GM23338 (cell line): ENCODE data around the gene KRT15. TPM values are rescaled to one million over a fixed set of nuclear protein-coding genes. Genes with fewer than 3 reads are reported as not detected.

Experiments used
- ATAC-seq: fragments of 200-7000 bp; cut with Tn5 transposase; 3 replicates; pipeline ENCODE4 v1.9.1; 2020
- DNase-seq: peaks from one replicate; pipeline ENCODE4 v3.0.0-alpha.2; 2015; ENCODE audit warnings: low spot score
- H2AFZ ChIP-seq: fragments of 200-600 bp; sonication (generic); 2 replicates; pipeline ENCODE4 v1.8.0; 2016; ENCODE audit warnings: antibody characterized with exemption, mild to moderate bottlenecking, moderate library complexity
- H3F3A ChIP-seq: fragments of 200-600 bp; sonication (generic); replicated peaks from 2 replicates; pipeline ENCODE4 v1.8.0; 2017; ENCODE audit warnings: antibody characterized with exemption, mixed run types, low read depth
- H3K27ac ChIP-seq: fragments of 200-600 bp; sonication (generic); 2 replicates; pipeline ENCODE4 v1.6.1; 2016; ENCODE audit warnings: low read depth
- H3K27me3 ChIP-seq: fragments of 200-600 bp; sonication (generic); 2 replicates; pipeline ENCODE4 v1.8.0; 2016; ENCODE audit warnings: mild to moderate bottlenecking, mixed run types, moderate library complexity; ENCODE audit not compliant: insufficient read depth
- H3K36me3 ChIP-seq: fragments of 200-600 bp; sonication (generic); 2 replicates; pipeline ENCODE4 v1.8.0; 2016; ENCODE audit warnings: mild to moderate bottlenecking; ENCODE audit not compliant: insufficient read depth
- H3K4me1 ChIP-seq: fragments of 200-600 bp; sonication (generic); 2 replicates; pipeline ENCODE4 v1.8.0; 2016; ENCODE audit warnings: mild to moderate bottlenecking, moderate library complexity; ENCODE audit not compliant: insufficient read depth
- H3K4me2 ChIP-seq: fragments of 200-600 bp; sonication (generic); 2 replicates; pipeline ENCODE4 v1.7.1; 2017; ENCODE audit warnings: mixed run types
- H3K4me3 ChIP-seq: fragments of 200-600 bp; sonication (generic); 2 replicates; pipeline ENCODE4 v1.6.1; 2016; ENCODE audit warnings: mixed run types
- H3K79me2 ChIP-seq: fragments of 200-600 bp; sonication (generic); replicated peaks from 2 replicates; pipeline ENCODE4 v1.8.0; 2017; ENCODE audit warnings: mild to moderate bottlenecking; ENCODE audit not compliant: insufficient read depth
- H3K9me2 ChIP-seq: fragments of 200-600 bp; sonication (generic); 2 replicates; pipeline ENCODE4 v1.8.0; 2017; ENCODE audit not compliant: insufficient read depth
- H4K20me1 ChIP-seq: fragments of 200-600 bp; sonication (generic); replicated peaks from 2 replicates; pipeline ENCODE4 v1.8.0; 2017; ENCODE audit warnings: mild to moderate bottlenecking; ENCODE audit not compliant: insufficient read depth
- H3K27ac Mint-ChIP-seq: 2 replicates; pipeline ENCODE4 v1.8.0; 2020; ENCODE audit warnings: inconsistent platforms, mild to moderate bottlenecking, moderate library complexity, mixed read lengths
- H3K27me3 Mint-ChIP-seq: 3 replicates; pipeline ENCODE4 v1.8.0; 2022; ENCODE audit warnings: low read depth, mild to moderate bottlenecking, moderate library complexity, mixed read lengths, inconsistent platforms; ENCODE audit not compliant: insufficient read depth, poor library complexity
- H3K36me3 Mint-ChIP-seq: 3 replicates; pipeline ENCODE4 v1.8.0; 2021; ENCODE audit warnings: low read depth, mild to moderate bottlenecking, inconsistent platforms, moderate library complexity, mixed read lengths
- H3K4me1 Mint-ChIP-seq: 3 replicates; pipeline ENCODE4 v1.8.0; 2020; ENCODE audit warnings: mild to moderate bottlenecking, inconsistent platforms, mixed read lengths
- H3K4me3 Mint-ChIP-seq: 3 replicates; pipeline ENCODE4 v1.8.0; 2021; ENCODE audit warnings: moderate library complexity, mild to moderate bottlenecking, inconsistent platforms, mixed read lengths
- H3K9me3 Mint-ChIP-seq: 3 replicates; pipeline ENCODE4 v1.8.0; 2020; ENCODE audit warnings: moderate library complexity, mild to moderate bottlenecking, inconsistent platforms, mixed read lengths
- CREB1 ChIP-seq: fragments of 250-450 bp; sonication (Bioruptor Pico); IDR thresholded peaks from 2 replicates; pipeline ENCODE4 v1.5.0; 2020; ENCODE audit warnings: low read depth, mild to moderate bottlenecking, moderate library complexity
- CTCF ChIP-seq, 2 experiments: fragments of 200-600 bp in 1 of 2; sonication (generic) in 1 of 2; conservative IDR thresholded peaks; 2 replicates each; pipeline versions ENCODE4 v1.5.1 to v1.6.1; 2016 to 2017; ENCODE audit warnings: antibody characterized with exemption in 2 of 2, low read depth in 2 of 2, mild to moderate bottlenecking in 2 of 2, moderate library complexity in 1 of 2
- ETS1 ChIP-seq: IDR thresholded peaks from 2 replicates; pipeline ENCODE4 v1.6.1; 2016; ENCODE audit warnings: antibody characterized with exemption
- EZH2 ChIP-seq: fragments of 200-600 bp; sonication (generic); IDR thresholded peaks from one replicate; pipeline ENCODE4 v1.8.0; 2017; ENCODE audit warnings: antibody characterized with exemption, mild to moderate bottlenecking, low read depth; ENCODE audit not compliant: unreplicated experiment
- EZH2phosphoT487 ChIP-seq: fragments of 200-600 bp; sonication (generic); IDR thresholded peaks from one replicate; pipeline ENCODE4 v1.8.1; 2018; ENCODE audit warnings: antibody characterized with exemption; ENCODE audit not compliant: unreplicated experiment
- JUNB ChIP-seq: IDR thresholded peaks from one replicate; pipeline ENCODE4 v1.6.1; 2016; ENCODE audit warnings: antibody characterized with exemption; ENCODE audit not compliant: unreplicated experiment
- NANOG ChIP-seq: IDR thresholded peaks from 2 replicates; pipeline ENCODE4 v1.6.1; 2016; ENCODE audit warnings: antibody characterized with exemption, borderline replicate concordance
- POLR2AphosphoS5 ChIP-seq: IDR thresholded peaks from 2 replicates; pipeline ENCODE4 v1.6.1; 2016; ENCODE audit warnings: antibody characterized with exemption, low read depth
- REST ChIP-seq: IDR thresholded peaks from one replicate; pipeline ENCODE4 v1.6.1; 2018; ENCODE audit warnings: antibody characterized with exemption; ENCODE audit not compliant: unreplicated experiment
- STAT1 ChIP-seq: IDR thresholded peaks from one replicate; pipeline ENCODE4 v1.6.1; 2016; ENCODE audit warnings: antibody characterized with exemption; ENCODE audit not compliant: unreplicated experiment
- ZNF114 ChIP-seq: fragments of 250-450 bp; sonication (Bioruptor Pico); IDR thresholded peaks from 2 replicates; pipeline ENCODE4 v1.5.0; 2020; ENCODE audit warnings: mild to moderate bottlenecking, moderate library complexity
- ZNF331 ChIP-seq: fragments of 250-450 bp; sonication (Bioruptor Pico); IDR thresholded peaks from 2 replicates; pipeline ENCODE4 v1.5.0; 2020; ENCODE audit warnings: low read depth, mild to moderate bottlenecking, moderate library complexity
- polyA plus RNA-seq: library from polyadenylated mRNA; unstranded; fragments of >200 nt; fragmentation: Nextera tagmentation; extraction: Ambion mirVana; gene quantifications from 2 replicates; pipeline ENCODE4 v1.2.1, GENCODE V29; 2016
- total RNA-seq: library from RNA; depleted of rRNA; stranded (reverse); fragments of >200 nt; shearing (Covaris generic); gene quantifications from 2 replicates; pipeline ENCODE4 v1.2.3, GENCODE V29; 2014

The KRT15 gene
- total and polyA plus RNA-seq, 2 experiments from 2014 or later: 0.03 TPM; not detected in 1

- Mint-ChIP-seq H3K36me3 (no peaks in the 10 kb centered on the region), H3K27me3 (peaks cover 22% of the 10 kb centered on the region), H3K4me3 (no peak overlapping the region), H3K9me3 (no peaks in the 10 kb centered on the region), H3K4me1 (peaks cover 39% of the 10 kb centered on the region), H3K27ac (no peak overlapping the region)
- Histone ChIP-seq H3F3A (no peaks in the 10 kb centered on the region), H3K27ac (no peak overlapping the region), H3K36me3 (no peaks in the 10 kb centered on the region), H2AFZ (no peak overlapping the region), H3K79me2 (no peaks in the 10 kb centered on the region), H4K20me1 (no peaks in the 10 kb centered on the region), H3K4me3 (no peak overlapping the region), H3K4me1 (peaks cover 12% of the 10 kb centered on the region), H3K4me2 (no peak overlapping the region), H3K27me3 (no peaks in the 10 kb centered on the region), H3K9me2 (no peaks in the 10 kb centered on the region)
- DNase-seq (no peak), ATAC-seq (no peak)
- TF ChIP-seq STAT1 (no peak), ZNF331 (no peak)
These were observed 14.9 kb upstream of the KRT15 start for GRCh38 chr17:41533613-41534012.

GRCh38 chr17:41532947-41533570 lies 14.4 kb upstream of the KRT15 start:
- no peak for ATAC-seq
- TF ChIP-seq JUNB: no peak
- TF ChIP-seq EZH2phosphoT487: no peak
- no peak for TF ChIP-seq ETS1
- TF ChIP-seq EZH2: no peak
- TF ChIP-seq CTCF (conservative IDR thresholded peaks at IDR 0.05; ENCODE audit: low read depth in 2 of 2): no peak
- TF ChIP-seq POLR2AphosphoS5: no peak
- no peak for TF ChIP-seq CREB1 (CRISPR knock-in tag)
- TF ChIP-seq STAT1: no peak
- TF ChIP-seq REST: no peak
- TF ChIP-seq NANOG: no peak
- no peak for TF ChIP-seq ZNF114 (CRISPR knock-in tag)

More at GRCh38 chr17:41532947-41533570, 14.4 kb upstream of the KRT15 start:
- no peaks in the 10 kb centered on the region for H3K27me3 ChIP-seq
- H3K9me2 ChIP-seq: no peaks in the 10 kb centered on the region
- Mint-ChIP-seq H3K4me3 (no peak overlapping the region), H3K27ac (no peak overlapping the region), H3K27me3 (peaks cover 27% of the 10 kb centered on the region), H3K4me1 (peaks cover 39% of the 10 kb centered on the region), H3K36me3 (no peaks in the 10 kb centered on the region), H3K9me3 (no peaks in the 10 kb centered on the region)
- peaks cover 15% of the 10 kb centered on the region for H3K4me1 ChIP-seq
- DNase-seq: no peak
- H3F3A ChIP-seq: no peaks in the 10 kb centered on the region
- no peak overlapping the region for H3K27ac ChIP-seq
- H3K79me2 ChIP-seq: no peaks in the 10 kb centered on the region
- no peak overlapping the region for H3K4me3 ChIP-seq
- no peaks in the 10 kb centered on the region for H4K20me1 ChIP-seq
- H3K4me2 ChIP-seq: no peak overlapping the region
- no peaks in the 10 kb centered on the region for H3K36me3 ChIP-seq
- H2AFZ ChIP-seq: no peak overlapping the region
